ENCODE results near the gene ZEB2. TPM values are rescaled to one million over a fixed set of nuclear protein-coding genes. Genes with fewer than 3 reads are reported as not detected.

Gene ZEB2
- total and polyA plus RNA-seq, 10 of the 15 experiments (the other 5 are each of a cell fraction or from before 2014, with no cell fraction given): 0.14 to 3.2 (median 0.84) TPM

GRCh38 chr2:144377914-144378313 is 142.0 kb downstream of the ZEB2 start:
- intact Hi-C loops (cut with micrococcal nuclease; ENCODE audit: unreplicated experiment) (no loop called here), in situ Hi-C loops (cut with MboI) (no loop called here)
- Histone ChIP-seq H3K27me3 (replicated peaks in 1 of 2; ENCODE audit: control insufficient read depth in 2 of 2, insufficient read depth in 2 of 2, low read length in 1 of 2) (no peaks in the 10 kb centered on the region; a peak in 1 of 4 replicates), H3K9me3 (replicated peaks; ENCODE audit: control insufficient read depth, insufficient read depth, low read length) (no peaks in the 10 kb centered on the region), H2AFZ (ENCODE audit: control insufficient read depth, low read depth, low read length) (no peak overlapping the region), H3K27ac (ENCODE audit: control insufficient read depth, insufficient read depth) (no peak overlapping the region), H3K4me2 (ENCODE audit: control insufficient read depth, insufficient read depth) (no peak overlapping the region), H4K20me1 (ENCODE audit: control insufficient read depth, insufficient read depth) (no peaks in the 10 kb centered on the region), H3K79me2 (ENCODE audit: control insufficient read depth, insufficient read depth, low read length) (no peaks in the 10 kb centered on the region), H3K4me1 (ENCODE audit: control insufficient read depth, insufficient read depth, low read length) (peaks cover 12% of the 10 kb centered on the region), H3K36me3 (ENCODE audit: control insufficient read depth in 2 of 2, insufficient read depth in 2 of 2, low read length in 1 of 2) (no peaks in the 10 kb centered on the region), H3K4me3 (no peak overlapping the region), H3K9ac (ENCODE audit: control insufficient read depth, insufficient read depth, low read length) (no peak overlapping the region)
- CTCF ChIA-PET: no interaction called here
- RAD21 ChIA-PET (ENCODE audit: unreplicated experiment): no interaction called here
- DNase-seq (ENCODE audit: low read depth, low spot score) (no peak), FAIRE-seq (no peak), ATAC-seq (no peak)
- 48% methylated on average over 2 of the region's 2 CpGs for WGBS (ENCODE audit: insufficient coverage, insufficient replicate concordance, low lambda C conversion rate, missing lambda C conversion rate)
- TF ChIP-seq CHD1 (IDR thresholded peaks at IDR 0.05; ENCODE audit: low read depth, low read length) (no peak), IRF5 (IDR thresholded peaks at IDR 0.05; ENCODE audit: borderline replicate concordance) (no peak), HDGF (IDR thresholded peaks at IDR 0.05) (no peak), MYB (IDR thresholded peaks at IDR 0.05; ENCODE audit: borderline replicate concordance, low read depth, low read length) (no peak), NR2C2 (IDR thresholded peaks at IDR 0.05; ENCODE audit: borderline replicate concordance, control insufficient read depth, insufficient read length, low read depth) (no peak), TBL1XR1 (IDR thresholded peaks at IDR 0.05; ENCODE audit: low read depth, low read length) (no peak), POLR2AphosphoS2 (IDR thresholded peaks at IDR 0.05; ENCODE audit: low read depth, low read length) (no peak), NFYA (IDR thresholded peaks at IDR 0.05; ENCODE audit: borderline replicate concordance, low read depth, low read length) (no peak), MTA2 (IDR thresholded peaks at IDR 0.05; ENCODE audit: low read depth) (no peak), NKRF (conservative IDR thresholded peaks at IDR 0.05) (no peak), EP300 (IDR thresholded peaks at IDR 0.05; ENCODE audit: borderline replicate concordance in 1 of 2, control insufficient read depth in 1 of 2, low read depth in 2 of 2, low read length in 2 of 2) (no peak), NR2C1 (IDR thresholded peaks at IDR 0.05) (no peak), RAD21 (IDR thresholded peaks at IDR 0.05; ENCODE audit: insufficient read depth, low read depth, low read length) (no peak), TCF3 (IDR thresholded peaks at IDR 0.05; ENCODE audit: borderline replicate concordance, insufficient read depth, low read depth, low read length) (no peak)
- SMC1A ChIA-PET (ENCODE audit: uncharacterized antibody, unreplicated experiment): interaction anchor here (0.8 kb wide), 1 partner anchor 139 kb away, joined by 3 read pairs; no protein-coding TSS in a partner anchor
- BruUV-seq (replicated peaks): no TSS peak
- POLR2A ChIA-PET: no interaction called here

Measured in GM12878 (cell line).